Measurements from ENCODE around the gene C11orf97. TPM values are rescaled to one million over a fixed set of nuclear protein-coding genes. Genes with fewer than 3 reads are reported as not detected.
"Not testable (repeated sequence)": the region's sequence is repeated elsewhere in the genome, so short reads cannot be mapped to it uniquely, and the experiment has no call there.

The C11orf97 gene
- total and polyA plus RNA-seq, 2 donors = not detected

- Histone ChIP-seq H3K27me3 (ENCODE audit: control insufficient read depth in 2 of 2, insufficient read depth in 1 of 2, low read length in 1 of 2) (no peaks in the 10 kb centered on the region), H3K4me3 (ENCODE audit: low read length in 2 of 2) (no peak overlapping the region), H3K27ac (ENCODE audit: low read depth in 1 of 2, low read length in 1 of 2) (no peak overlapping the region), H3K4me1 (ENCODE audit: control insufficient read depth in 2 of 2, insufficient read depth in 2 of 2, low read length in 2 of 2) (no peaks in the 10 kb centered on the region), H3K36me3 (ENCODE audit: control insufficient read depth in 2 of 2, insufficient read depth in 2 of 2, low read length in 1 of 2) (peaks cover 10 to 34% of the 10 kb centered on the region in 2 donors), H3K9me3 (ENCODE audit: control insufficient read depth in 2 of 2, insufficient read depth in 1 of 2, low read length in 1 of 2) (no peaks in the 10 kb centered on the region)
- DNase-seq (ENCODE audit: low read depth in 6 of 9, low spot score in 9 of 9) = no peak
- WGBS = 96% methylated on average over 2 of the region's 2 CpGs
These were observed 12.1 kb upstream of the C11orf97 start for GRCh38 chr11:94500181-94500580.

GRCh38 chr11:94501522-94501921 lies 10.7 kb upstream of the C11orf97 start:
- Histone ChIP-seq H3K4me3 (ENCODE audit: low read length in 2 of 2) (no peak overlapping the region), H3K27me3 (ENCODE audit: control insufficient read depth in 2 of 2, insufficient read depth in 1 of 2, low read length in 1 of 2) (no peaks in the 10 kb centered on the region), H3K36me3 (ENCODE audit: control insufficient read depth in 2 of 2, insufficient read depth in 2 of 2, low read length in 1 of 2) (peaks cover 10 to 34% of the 10 kb centered on the region in 2 donors), H3K4me1 (ENCODE audit: control insufficient read depth in 2 of 2, insufficient read depth in 2 of 2, low read length in 2 of 2) (no peaks in the 10 kb centered on the region), H3K9me3 (ENCODE audit: control insufficient read depth in 2 of 2, insufficient read depth in 1 of 2, low read length in 1 of 2) (no peaks in the 10 kb centered on the region), H3K27ac (ENCODE audit: low read depth in 1 of 2, low read length in 1 of 2) (no peak overlapping the region)
- 90% methylated on average over 2 of the region's 2 CpGs for WGBS
- DNase-seq (ENCODE audit: low read depth in 6 of 9, low spot score in 9 of 9) = no peak

GRCh38 chr11:94504689-94505293 lies 7.5 kb upstream of the C11orf97 start:
- WGBS = 30% methylated on average over 3 of the region's 3 CpGs
- no peaks in the 10 kb centered on the region for H3K27me3 ChIP-seq (ENCODE audit: control insufficient read depth in 2 of 2, insufficient read depth in 1 of 2, low read length in 1 of 2)
- peak in 7 of 9 donors; percentile 37 to 78 (median 55) for DNase-seq (ENCODE audit: low read depth in 6 of 9, low spot score in 9 of 9)

GRCh38 chr11:94506513-94506912 lies 5.7 kb upstream of the C11orf97 start:
- WGBS = 96% methylated on average over 5 of the region's 5 CpGs
- not testable (repeated sequence) for H3K4me3 ChIP-seq (ENCODE audit: low read length in 2 of 2); H3K4me1 ChIP-seq (ENCODE audit: control insufficient read depth in 2 of 2, insufficient read depth in 2 of 2, low read length in 2 of 2); H3K36me3 ChIP-seq (ENCODE audit: control insufficient read depth in 2 of 2, insufficient read depth in 2 of 2, low read length in 1 of 2); H3K9me3 ChIP-seq (ENCODE audit: control insufficient read depth in 2 of 2, insufficient read depth in 1 of 2, low read length in 1 of 2); H3K27me3 ChIP-seq (ENCODE audit: control insufficient read depth in 2 of 2, insufficient read depth in 1 of 2, low read length in 1 of 2); H3K27ac ChIP-seq (ENCODE audit: low read depth in 1 of 2, low read length in 1 of 2); DNase-seq (ENCODE audit: low read depth in 6 of 9, low spot score in 9 of 9)

More at GRCh38 chr11:94504689-94505293, 7.5 kb upstream of the C11orf97 start:
- Histone ChIP-seq H3K27ac (ENCODE audit: low read depth in 1 of 2, low read length in 1 of 2) (no peak overlapping the region), H3K9me3 (ENCODE audit: control insufficient read depth in 2 of 2, insufficient read depth in 1 of 2, low read length in 1 of 2) (no peaks in the 10 kb centered on the region), H3K36me3 (ENCODE audit: control insufficient read depth in 2 of 2, insufficient read depth in 2 of 2, low read length in 1 of 2) (peaks cover 4 to 6% of the 10 kb centered on the region in 2 donors), H3K4me3 (ENCODE audit: low read length in 2 of 2) (no peak overlapping the region), H3K4me1 (ENCODE audit: control insufficient read depth in 2 of 2, insufficient read depth in 2 of 2, low read length in 2 of 2) (no peaks in the 10 kb centered on the region)

GRCh38 chr11:94507485-94507884 lies 4.8 kb upstream of the C11orf97 start:
- Histone ChIP-seq H3K36me3 (ENCODE audit: control insufficient read depth in 2 of 2, insufficient read depth in 2 of 2, low read length in 1 of 2) (no peaks in the 10 kb centered on the region), H3K4me3 (ENCODE audit: low read length in 2 of 2) (no peak overlapping the region), H3K27me3 (ENCODE audit: control insufficient read depth in 2 of 2, insufficient read depth in 1 of 2, low read length in 1 of 2) (peaks cover 0 to 13% of the 10 kb centered on the region in 2 donors), H3K27ac (ENCODE audit: low read depth in 1 of 2, low read length in 1 of 2) (no peak overlapping the region), H3K9me3 (ENCODE audit: control insufficient read depth in 2 of 2, insufficient read depth in 1 of 2, low read length in 1 of 2) (no peaks in the 10 kb centered on the region), H3K4me1 (ENCODE audit: control insufficient read depth in 2 of 2, insufficient read depth in 2 of 2, low read length in 2 of 2) (peaks cover 0 to 8% of the 10 kb centered on the region in 2 donors)
- WGBS = 91% methylated on average over 4 of the region's 4 CpGs
- no peak for DNase-seq (ENCODE audit: low read depth in 6 of 9, low spot score in 9 of 9)

GRCh38 chr11:94513091-94513490 lies 830 bp downstream of the C11orf97 start:
- no peak for DNase-seq (ENCODE audit: low read depth in 6 of 9, low spot score in 9 of 9)
- H3K4me3 ChIP-seq (ENCODE audit: low read length in 2 of 2) = no peak overlapping the region
- WGBS = 48% methylated on average over 2 of the region's 2 CpGs

GRCh38 chr11:94515398-94515797 lies 3.1 kb downstream of the C11orf97 start:
- no peak for DNase-seq (ENCODE audit: low read depth in 6 of 9, low spot score in 9 of 9)
- no peaks in the 10 kb centered on the region for H3K9me3 ChIP-seq (ENCODE audit: control insufficient read depth in 2 of 2, insufficient read depth in 1 of 2, low read length in 1 of 2)
- peaks cover 2 to 37% of the 10 kb centered on the region in 2 donors for H3K27me3 ChIP-seq (ENCODE audit: control insufficient read depth in 2 of 2, insufficient read depth in 1 of 2, low read length in 1 of 2)
- no peak overlapping the region for H3K4me3 ChIP-seq (ENCODE audit: low read length in 2 of 2)
- peaks cover 0 to 10% of the 10 kb centered on the region in 2 donors for H3K4me1 ChIP-seq (ENCODE audit: control insufficient read depth in 2 of 2, insufficient read depth in 2 of 2, low read length in 2 of 2)
- no peaks in the 10 kb centered on the region for H3K36me3 ChIP-seq (ENCODE audit: control insufficient read depth in 2 of 2, insufficient read depth in 2 of 2, low read length in 1 of 2)
- WGBS = 94% methylated on average over 2 of the region's 2 CpGs
- no peak overlapping the region for H3K27ac ChIP-seq (ENCODE audit: low read depth in 1 of 2, low read length in 1 of 2)

More at GRCh38 chr11:94513091-94513490, 830 bp downstream of the C11orf97 start:
- peaks cover 0 to 10% of the 10 kb centered on the region in 2 donors for H3K4me1 ChIP-seq (ENCODE audit: control insufficient read depth in 2 of 2, insufficient read depth in 2 of 2, low read length in 2 of 2)
- H3K9me3 ChIP-seq (ENCODE audit: control insufficient read depth in 2 of 2, insufficient read depth in 1 of 2, low read length in 1 of 2) = no peaks in the 10 kb centered on the region
- no peaks in the 10 kb centered on the region for H3K36me3 ChIP-seq (ENCODE audit: control insufficient read depth in 2 of 2, insufficient read depth in 2 of 2, low read length in 1 of 2)
- no peak overlapping the region for H3K27ac ChIP-seq (ENCODE audit: low read depth in 1 of 2, low read length in 1 of 2)
- H3K27me3 ChIP-seq (ENCODE audit: control insufficient read depth in 2 of 2, insufficient read depth in 1 of 2, low read length in 1 of 2) = peaks cover 2 to 37% of the 10 kb centered on the region in 2 donors

- Histone ChIP-seq H3K27me3 (ENCODE audit: control insufficient read depth in 2 of 2, insufficient read depth in 1 of 2, low read length in 1 of 2) (peaks cover 2 to 32% of the 10 kb centered on the region in 2 donors), H3K4me3 (ENCODE audit: low read length in 2 of 2) (no peak overlapping the region), H3K27ac (ENCODE audit: low read depth in 1 of 2, low read length in 1 of 2) (no peak overlapping the region), H3K36me3 (ENCODE audit: control insufficient read depth in 2 of 2, insufficient read depth in 2 of 2, low read length in 1 of 2) (no peaks in the 10 kb centered on the region), H3K4me1 (ENCODE audit: control insufficient read depth in 2 of 2, insufficient read depth in 2 of 2, low read length in 2 of 2) (peaks cover 0 to 10% of the 10 kb centered on the region in 2 donors), H3K9me3 (ENCODE audit: control insufficient read depth in 2 of 2, insufficient read depth in 1 of 2, low read length in 1 of 2) (no peaks in the 10 kb centered on the region)
- 42% methylated on average over 1 of the region's 1 CpG for WGBS
- no peak for DNase-seq (ENCODE audit: low read depth in 6 of 9, low spot score in 9 of 9)
These were observed 4.5 kb downstream of the C11orf97 start for GRCh38 chr11:94516725-94517124.

GRCh38 chr11:94518300-94518699 lies 6.0 kb downstream of the C11orf97 start:
- Histone ChIP-seq H3K9me3 (ENCODE audit: control insufficient read depth in 2 of 2, insufficient read depth in 1 of 2, low read length in 1 of 2) (no peaks in the 10 kb centered on the region), H3K27me3 (ENCODE audit: control insufficient read depth in 2 of 2, insufficient read depth in 1 of 2, low read length in 1 of 2) (peaks cover 2 to 16% of the 10 kb centered on the region in 2 donors), H3K4me3 (ENCODE audit: low read length in 2 of 2) (no peak overlapping the region), H3K36me3 (ENCODE audit: control insufficient read depth in 2 of 2, insufficient read depth in 2 of 2, low read length in 1 of 2) (no peaks in the 10 kb centered on the region), H3K4me1 (ENCODE audit: control insufficient read depth in 2 of 2, insufficient read depth in 2 of 2, low read length in 2 of 2) (no peaks in the 10 kb centered on the region), H3K27ac (ENCODE audit: low read depth in 1 of 2, low read length in 1 of 2) (no peak overlapping the region)
- WGBS = 91% methylated on average over 4 of the region's 4 CpGs
- DNase-seq (ENCODE audit: low read depth in 6 of 9, low spot score in 9 of 9) = no peak
